Mesendoderm (in vitro differentiated cells): ENCODE results near the gene PLPP1.
A peak's percentile ranks its signal among the peaks of the same experiment; 100 is the strongest.

Experiments
- DNase-seq: peaks from one replicate; pipeline ENCODE4 v3.0.0; 2013
- H2AK5ac ChIP-seq: 2 replicates; pipeline ENCODE4 v1.6.1; 2013; ENCODE audit warnings: low read length, inconsistent platforms
- H2BK120ac ChIP-seq: 2 replicates; pipeline ENCODE4 v1.6.1; 2013; ENCODE audit warnings: low read depth, mild to moderate bottlenecking, low read length, moderate library complexity, mixed read lengths
- H2BK15ac ChIP-seq: replicated peaks from 2 replicates; pipeline ENCODE4 v1.6.1; 2013; ENCODE audit warnings: low read depth, mild to moderate bottlenecking, moderate library complexity
- H2BK5ac ChIP-seq: 2 replicates; pipeline ENCODE4 v1.6.1; 2013; ENCODE audit warnings: low read length, inconsistent platforms
- H3K18ac ChIP-seq: 2 replicates; pipeline ENCODE4 v1.6.1; 2013; ENCODE audit warnings: mild to moderate bottlenecking, low read length, mixed read lengths
- H3K23ac ChIP-seq: one replicate; pipeline ENCODE4 v1.6.1; 2013; ENCODE audit warnings: low read length
- H3K27ac ChIP-seq: 2 replicates; pipeline ENCODE4 v1.5.1; 2013; ENCODE audit warnings: low read depth, mild to moderate bottlenecking, inconsistent platforms, low read length, moderate library complexity
- H3K27me3 ChIP-seq: 2 replicates; pipeline ENCODE4 v1.6.1; 2013; ENCODE audit warnings: low read length, control low read depth, mild to moderate bottlenecking, inconsistent platforms; ENCODE audit not compliant: insufficient read depth, poor library complexity
- H3K36me3 ChIP-seq: 2 replicates; pipeline ENCODE4 v1.6.1; 2013; ENCODE audit warnings: low read length, inconsistent platforms; ENCODE audit not compliant: control insufficient read depth, insufficient read depth
- H3K4ac ChIP-seq: one replicate; pipeline ENCODE4 v1.6.1; 2013; ENCODE audit warnings: low read depth, mild to moderate bottlenecking, low read length, moderate library complexity
- H3K4me1 ChIP-seq: 2 replicates; pipeline ENCODE4 v1.6.1; 2013; ENCODE audit warnings: low read depth, low read length, inconsistent platforms; ENCODE audit not compliant: control insufficient read depth
- H3K4me2 ChIP-seq: 2 replicates; pipeline ENCODE4 v1.6.1; 2013; ENCODE audit warnings: low read length
- H3K4me3 ChIP-seq: 2 replicates; pipeline ENCODE4 v1.5.1; 2013; ENCODE audit warnings: mild to moderate bottlenecking, low read length
- H3K56ac ChIP-seq: one replicate; pipeline ENCODE4 v1.6.1; 2013; ENCODE audit warnings: low read length
- H3K79me1 ChIP-seq: 2 replicates; pipeline ENCODE4 v1.6.1; 2013; ENCODE audit warnings: low read length, inconsistent platforms
- H3K79me2 ChIP-seq: 2 replicates; pipeline ENCODE4 v1.6.1; 2013; ENCODE audit warnings: mild to moderate bottlenecking, low read length; ENCODE audit not compliant: control insufficient read depth, insufficient read depth
- H3K9ac ChIP-seq: 2 replicates; pipeline ENCODE4 v1.6.1; 2013; ENCODE audit warnings: low read length, inconsistent platforms
- H4K5ac ChIP-seq: one replicate; pipeline ENCODE4 v1.6.1; 2013; ENCODE audit warnings: low read length
- H4K8ac ChIP-seq: one replicate; pipeline ENCODE4 v1.6.1; 2013; ENCODE audit warnings: low read depth, mild to moderate bottlenecking, control low read depth, low read length, moderate library complexity
- WGBS: extraction: QIAGEN DNeasy Blood & Tissue Kit; methylation state at CpG from one replicate; pipeline ENCODE4 v1.1.7; 2013; ENCODE audit warnings: low lambda C conversion rate, missing lambda C conversion rate; ENCODE audit not compliant: insufficient coverage; ENCODE audit errors: extremely low coverage; 5-methylcytosine and 5-hydroxymethylcytosine counted together

PLPP1 gene

DNA sequence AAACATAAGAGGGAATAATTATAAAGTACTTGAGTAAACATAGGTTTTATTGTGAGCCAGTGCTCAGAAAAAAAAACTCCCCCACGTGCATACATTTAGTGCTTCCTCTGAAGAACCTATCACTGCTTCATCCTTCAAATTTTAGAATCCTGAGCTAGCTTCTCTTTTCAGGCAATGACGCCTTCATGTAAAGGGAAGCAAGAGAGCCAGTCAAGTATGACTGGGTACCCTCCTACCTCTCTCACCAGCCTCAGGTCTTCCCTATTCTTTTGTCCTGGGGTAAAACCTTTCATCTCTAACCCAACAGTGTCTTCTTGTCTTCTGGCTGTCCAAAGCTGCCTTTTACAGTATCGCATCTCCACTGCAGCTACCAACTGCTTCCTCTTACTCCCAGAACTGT, 32.0 kb downstream of the PLPP1 start:
- peaks cover 7% of the 10 kb centered on the region for H3K79me2 ChIP-seq
- peaks cover 2% of the 10 kb centered on the region for H3K79me1 ChIP-seq
- H3K27ac ChIP-seq: no peak overlapping the region
- no peaks in the 10 kb centered on the region for H3K27me3 ChIP-seq
- DNase-seq: no peak
- no peak overlapping the region for H3K56ac ChIP-seq
- no peak overlapping the region for H3K9ac ChIP-seq
- no peak overlapping the region for H2BK5ac ChIP-seq
- no peak overlapping the region for H3K18ac ChIP-seq
- H4K8ac ChIP-seq: no peak overlapping the region
- H3K36me3 ChIP-seq: no peaks in the 10 kb centered on the region
- no peak overlapping the region for H3K4me2 ChIP-seq
- no peak overlapping the region for H2BK120ac ChIP-seq
- peaks cover 7% of the 10 kb centered on the region for H3K4me1 ChIP-seq
- no peak overlapping the region for H4K5ac ChIP-seq
- no peak overlapping the region for H2AK5ac ChIP-seq
- no peak overlapping the region for H3K23ac ChIP-seq
- H3K4me3 ChIP-seq: no peak overlapping the region
- no peak overlapping the region for H2BK15ac ChIP-seq
- H3K4ac ChIP-seq: no peak overlapping the region
- WGBS: no CpG with 5 or more reads among the region's 3 CpGs

GRCh38 chr5:55498457-55498856, 36.3 kb downstream of the PLPP1 start:
- no peak overlapping the region for H2BK120ac ChIP-seq
- H3K36me3 ChIP-seq: no peaks in the 10 kb centered on the region
- H3K56ac ChIP-seq: no peak overlapping the region
- no peak overlapping the region for H3K4me3 ChIP-seq
- peaks cover 12% of the 10 kb centered on the region for H3K79me2 ChIP-seq
- H2BK15ac ChIP-seq: no peak overlapping the region
- H3K4me1 ChIP-seq: peaks cover 7% of the 10 kb centered on the region
- H4K5ac ChIP-seq: no peak overlapping the region
- DNase-seq: no peak
- no peak overlapping the region for H3K4me2 ChIP-seq
- H3K23ac ChIP-seq: no peak overlapping the region
- no peak overlapping the region for H2AK5ac ChIP-seq
- peaks cover 9% of the 10 kb centered on the region for H3K79me1 ChIP-seq
- H3K18ac ChIP-seq: no peak overlapping the region
- H2BK5ac ChIP-seq: no peak overlapping the region
- H3K4ac ChIP-seq: no peak overlapping the region
- H3K9ac ChIP-seq: no peak overlapping the region
- no peaks in the 10 kb centered on the region for H3K27me3 ChIP-seq
- no CpG with 5 or more reads among the region's 2 CpGs for WGBS
- H4K8ac ChIP-seq: no peak overlapping the region
- peak overlapping the region; percentile 28 for H3K27ac ChIP-seq

- Histone ChIP-seq H2BK5ac (no peak overlapping the region), H3K18ac (no peak overlapping the region), H3K27ac (no peak overlapping the region), H3K36me3 (no peaks in the 10 kb centered on the region), H3K23ac (no peak overlapping the region), H2AK5ac (no peak overlapping the region), H3K79me1 (peaks cover 6% of the 10 kb centered on the region), H2BK15ac (no peak overlapping the region), H3K9ac (no peak overlapping the region), H2BK120ac (no peak overlapping the region), H3K27me3 (no peaks in the 10 kb centered on the region), H3K4me2 (no peak overlapping the region), H3K79me2 (peaks cover 10% of the 10 kb centered on the region), H3K4me1 (peaks cover 6% of the 10 kb centered on the region), H3K4me3 (no peak overlapping the region), H3K4ac (no peak overlapping the region), H4K8ac (no peak overlapping the region), H4K5ac (no peak overlapping the region), H3K56ac (no peak overlapping the region)
- DNase-seq: peak; percentile 81
These were observed 37.1 kb downstream of the PLPP1 start for GRCh38 chr5:55497712-55498111.

DNA sequence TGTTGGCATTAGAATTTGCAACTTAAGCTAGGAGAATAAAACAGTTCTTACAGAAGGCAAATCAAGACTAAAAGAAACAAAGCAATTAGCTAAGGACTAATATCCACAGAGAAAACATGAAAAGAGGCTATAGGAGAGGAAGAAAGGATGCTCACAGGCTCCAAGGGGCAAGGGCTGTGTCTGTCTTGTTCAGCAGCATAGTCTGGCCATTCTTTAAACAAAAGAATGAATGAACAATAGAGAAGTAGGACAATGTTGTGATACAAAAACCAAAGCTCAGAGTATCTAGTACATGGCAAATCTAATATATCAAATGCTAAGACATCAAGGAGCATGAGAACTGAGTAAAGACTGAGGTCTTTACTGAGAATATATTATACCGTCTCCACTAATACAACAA, 39.5 kb downstream of the PLPP1 start:
- no peak overlapping the region for H2AK5ac ChIP-seq
- H3K36me3 ChIP-seq: no peaks in the 10 kb centered on the region
- no peak overlapping the region for H2BK120ac ChIP-seq
- H3K4me3 ChIP-seq: no peak overlapping the region
- no peak overlapping the region for H2BK15ac ChIP-seq
- DNase-seq: no peak
- no CpG with 5 or more reads among the region's 1 CpG for WGBS
- H2BK5ac ChIP-seq: no peak overlapping the region
- H3K18ac ChIP-seq: no peak overlapping the region
- no peaks in the 10 kb centered on the region for H3K27me3 ChIP-seq
- no peak overlapping the region for H3K27ac ChIP-seq
- H4K8ac ChIP-seq: no peak overlapping the region
- H4K5ac ChIP-seq: no peak overlapping the region
- no peak overlapping the region for H3K4me2 ChIP-seq
- no peak overlapping the region for H3K23ac ChIP-seq
- H3K79me2 ChIP-seq: peaks cover 12% of the 10 kb centered on the region
- peaks cover 9% of the 10 kb centered on the region for H3K4me1 ChIP-seq
- peaks cover 14% of the 10 kb centered on the region for H3K79me1 ChIP-seq
- H3K56ac ChIP-seq: no peak overlapping the region
- H3K4ac ChIP-seq: no peak overlapping the region
- no peak overlapping the region for H3K9ac ChIP-seq

DNA sequence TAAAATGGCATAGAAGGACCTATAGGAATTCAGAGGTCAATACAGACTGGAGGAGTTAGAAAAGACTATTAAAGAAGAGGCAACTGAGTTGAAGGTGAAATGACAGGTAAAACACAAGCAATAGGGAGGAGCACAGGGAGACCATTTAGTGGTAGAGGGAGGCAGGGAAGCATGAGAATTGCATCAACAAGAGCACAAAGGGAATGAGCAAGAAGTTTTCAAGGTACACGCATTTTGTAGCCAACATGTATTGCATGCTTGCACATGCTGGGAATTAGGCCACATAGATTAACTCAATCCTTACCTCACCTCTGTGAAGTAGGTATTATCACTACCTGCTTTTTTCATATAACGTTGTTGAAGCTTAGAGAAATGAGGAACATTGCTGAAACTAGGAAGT, 42.3 kb downstream of the PLPP1 start:
- no peak overlapping the region for H2AK5ac ChIP-seq
- H3K18ac ChIP-seq: no peak overlapping the region
- no peak overlapping the region for H3K9ac ChIP-seq
- H3K23ac ChIP-seq: no peak overlapping the region
- H3K27ac ChIP-seq: no peak overlapping the region
- no peak overlapping the region for H2BK120ac ChIP-seq
- H4K5ac ChIP-seq: no peak overlapping the region
- no peaks in the 10 kb centered on the region for H3K27me3 ChIP-seq
- no peak overlapping the region for H2BK5ac ChIP-seq
- H3K4me1 ChIP-seq: peaks cover 4% of the 10 kb centered on the region
- no peak overlapping the region for H2BK15ac ChIP-seq
- H3K4me2 ChIP-seq: no peak overlapping the region
- no peaks in the 10 kb centered on the region for H3K36me3 ChIP-seq
- H3K56ac ChIP-seq: no peak overlapping the region
- peaks cover 10% of the 10 kb centered on the region for H3K79me2 ChIP-seq
- H3K79me1 ChIP-seq: peaks cover 14% of the 10 kb centered on the region
- no peak overlapping the region for H3K4me3 ChIP-seq
- no peak for DNase-seq
- no peak overlapping the region for H4K8ac ChIP-seq
- WGBS: no CpG with 5 or more reads among the region's 2 CpGs
- H3K4ac ChIP-seq: no peak overlapping the region

DNA sequence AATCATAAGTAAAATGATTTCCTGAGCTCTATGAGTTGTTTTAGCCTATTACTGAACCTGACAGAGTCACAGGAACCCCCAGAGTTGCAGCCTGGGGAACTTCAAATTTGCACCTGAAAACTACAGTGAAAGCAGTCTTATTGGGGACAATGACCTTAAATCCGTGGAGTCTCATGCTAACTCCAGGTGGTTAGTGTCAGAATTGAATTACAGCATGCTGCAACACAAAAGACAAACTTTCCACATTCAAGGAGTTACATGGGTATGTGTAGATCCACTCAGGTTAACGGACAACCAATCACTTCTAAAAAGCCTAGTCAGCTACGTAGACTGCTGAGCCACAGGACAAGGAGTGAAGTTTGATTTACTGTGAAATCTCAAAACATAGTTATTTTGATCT, 49.7 kb downstream of the PLPP1 start:
- Histone ChIP-seq H4K5ac (peak overlapping the region; percentile 10), H3K27ac (peak overlapping the region; percentile 73), H2BK5ac (peak overlapping the region; percentile 69), H3K23ac (no peak overlapping the region), H2BK120ac (no peak overlapping the region), H3K4ac (no peak overlapping the region), H4K8ac (no peak overlapping the region), H2BK15ac (no peak overlapping the region), H3K4me3 (no peak overlapping the region), H3K27me3 (no peaks in the 10 kb centered on the region), H3K79me1 (peaks cover 2% of the 10 kb centered on the region), H3K56ac (peak overlapping the region; percentile 34), H3K79me2 (peaks cover 2% of the 10 kb centered on the region), H3K18ac (peak overlapping the region; percentile 82), H3K4me2 (no peak overlapping the region), H3K4me1 (peaks cover 9% of the 10 kb centered on the region), H3K9ac (peak overlapping the region; percentile 31), H2AK5ac (no peak overlapping the region), H3K36me3 (no peaks in the 10 kb centered on the region)
- peak; percentile 51 for DNase-seq
- whole genome bisulfite sequencing: no CpG with 5 or more reads among the region's 3 CpGs
